ENCODE measurements around the gene GLT8D1. TPM values are rescaled to one million over a fixed set of nuclear protein-coding genes. Genes with fewer than 3 reads are reported as not detected.
A peak's percentile ranks its signal among the peaks of the same experiment; 100 is the strongest.
"Not testable (repeated sequence)": the region's sequence is repeated elsewhere in the genome, so short reads cannot be mapped to it uniquely, and the experiment has no call there.

Gene GLT8D1
- 57.9 TPM for total RNA-seq

GRCh38 chr3:52705688-52706686 lies at the start of gene GLT8D1, which contains the start of gene SPCS1:
TSS of gene GLT8D1 (minus strand) at chr3:52705791. CDS start at chr3:52700460, 5,331 bp downstream.
TSS of gene SPCS1 (plus strand) at chr3:52706106. CDS start at chr3:52706247, 141 bp downstream.
- peak; percentile 83 for DNase-seq

- DNase-seq: no peak
These were observed 48.8 kb upstream of the GLT8D1 start for GRCh38 chr3:52754373-52754772.

- DNase-seq: no peak
These were observed 46.6 kb upstream of the GLT8D1 start for GRCh38 chr3:52752045-52752660.

GRCh38 chr3:52743721-52744120 lies 38.1 kb upstream of the GLT8D1 start:
- no peak for DNase-seq

DNA sequence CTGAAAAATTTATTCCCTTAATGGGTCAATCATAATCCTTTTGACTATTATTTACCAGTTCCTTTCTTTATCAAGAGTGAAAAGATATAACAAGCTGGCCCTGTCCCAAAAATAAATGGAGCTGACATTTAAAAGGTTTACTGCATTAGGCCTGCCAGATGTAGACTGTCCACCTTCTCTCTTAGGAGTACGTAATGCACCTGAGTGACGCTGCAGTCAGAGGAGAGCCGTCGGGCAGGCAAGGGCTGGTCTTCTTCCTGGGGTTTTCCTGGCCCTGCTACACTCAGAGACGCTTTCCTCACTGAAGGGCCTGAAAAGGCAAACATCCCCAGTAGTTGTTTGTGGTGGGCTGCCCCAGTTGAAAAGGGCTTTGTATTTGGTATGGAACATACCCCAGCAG lies 37.6 kb upstream of the GLT8D1 start:
- DNase-seq: no peak

DNA sequence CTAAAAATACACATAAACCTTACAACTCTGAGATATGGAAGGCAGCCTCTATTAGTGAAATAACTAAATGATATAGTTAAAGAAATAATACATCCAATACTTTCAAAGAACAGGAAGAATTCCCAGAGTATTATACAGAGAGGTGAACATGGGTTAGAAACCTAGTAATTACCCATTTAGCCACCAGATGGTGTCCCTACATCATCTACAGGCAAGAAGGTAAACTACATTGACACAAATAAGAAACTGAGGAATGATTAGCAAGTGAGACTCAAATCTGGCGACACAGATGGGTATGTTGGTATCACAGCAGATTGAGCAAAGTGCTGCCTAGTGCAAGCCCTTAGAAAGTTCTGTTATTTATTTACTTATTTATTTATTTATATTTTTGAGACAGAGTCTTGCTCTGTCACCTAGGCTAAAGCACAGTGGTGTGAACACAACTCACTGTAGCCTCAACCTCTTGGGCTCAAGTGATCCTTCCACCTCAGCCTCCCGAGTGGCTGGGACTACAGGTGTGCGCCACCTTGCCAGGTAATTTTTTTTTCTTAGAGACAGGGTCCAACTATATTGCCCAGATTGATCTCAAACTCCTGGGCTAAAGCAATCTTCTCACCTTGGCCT lies 36.9 kb upstream of the GLT8D1 start:
- DNase-seq: no peak

- no peak for DNase-seq
These were observed 34.1 kb upstream of the GLT8D1 start for GRCh38 chr3:52739730-52740129.

DNA sequence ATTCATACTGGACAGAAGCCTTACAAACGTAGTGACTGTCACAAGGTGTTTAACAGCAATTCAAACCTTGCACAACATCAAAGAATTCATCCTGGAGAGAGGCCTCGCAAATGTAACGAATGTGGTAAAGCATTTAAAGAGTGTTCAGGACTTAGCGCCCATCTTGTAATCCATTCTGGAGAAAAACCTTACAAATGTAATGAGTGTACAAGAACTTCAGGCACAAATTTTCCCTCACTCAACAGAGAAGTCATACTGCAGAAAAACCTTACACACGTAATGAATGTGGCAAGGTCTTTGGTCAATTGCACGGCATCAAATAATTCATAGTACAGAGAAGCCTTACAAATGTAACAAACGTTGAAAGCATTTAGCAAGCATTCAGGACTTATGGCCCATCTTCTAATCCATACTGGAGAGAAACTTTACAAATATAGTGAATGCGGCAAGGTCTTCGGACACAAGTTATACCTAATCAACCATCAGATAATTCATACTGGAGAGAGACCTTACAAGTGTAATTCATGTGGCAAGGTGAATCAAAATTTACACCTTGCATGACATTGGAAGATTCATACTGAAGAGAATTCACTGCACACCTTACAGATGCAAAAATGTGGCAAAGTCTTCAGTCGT lies 27.8 kb upstream of the GLT8D1 start:
- DNase-seq: no peak

DNA sequence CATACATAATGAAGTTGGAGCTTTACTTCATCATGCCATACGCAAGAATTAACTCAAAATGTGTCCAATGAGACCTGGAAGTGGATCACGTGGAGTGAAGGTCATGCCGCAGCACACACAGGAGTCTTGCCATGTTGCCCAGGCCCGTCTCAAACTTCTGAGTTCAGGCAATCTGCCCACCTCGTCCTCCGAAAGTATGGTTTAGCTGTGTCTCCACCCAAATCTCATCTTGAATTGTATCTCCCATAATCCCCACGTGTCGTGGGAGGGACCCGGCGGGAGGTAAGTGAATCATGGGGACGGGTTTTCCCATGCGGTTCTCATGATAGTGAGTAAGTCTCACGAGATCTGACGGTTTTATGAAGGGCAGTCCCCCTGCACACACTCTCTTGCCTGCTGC lies 26.0 kb upstream of the GLT8D1 start:
- DNase-seq: no peak

GRCh38 chr3:52730681-52731080 lies 25.1 kb upstream of the GLT8D1 start:
- DNase-seq: no peak

DNA sequence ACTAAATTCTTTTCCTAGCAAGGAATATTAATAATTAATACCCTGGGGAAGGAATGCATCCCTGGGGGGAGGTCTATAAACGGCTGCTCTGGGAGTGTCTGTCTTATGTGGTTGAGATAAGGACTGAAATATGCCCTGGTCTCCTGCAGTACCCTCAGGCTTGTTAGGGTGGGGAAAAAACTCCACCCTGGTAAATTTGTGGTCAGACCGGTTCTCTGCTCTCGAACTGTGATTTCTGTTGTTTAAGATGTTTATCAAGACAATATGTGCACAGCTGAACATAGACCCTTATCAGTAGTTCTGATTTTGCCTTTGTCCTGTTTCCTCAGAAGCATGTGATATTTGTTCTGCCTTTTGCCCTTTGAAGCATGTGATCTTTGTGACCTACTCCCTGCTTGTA lies 23.2 kb upstream of the GLT8D1 start:
- not testable (repeated sequence) for DNase-seq

DNA sequence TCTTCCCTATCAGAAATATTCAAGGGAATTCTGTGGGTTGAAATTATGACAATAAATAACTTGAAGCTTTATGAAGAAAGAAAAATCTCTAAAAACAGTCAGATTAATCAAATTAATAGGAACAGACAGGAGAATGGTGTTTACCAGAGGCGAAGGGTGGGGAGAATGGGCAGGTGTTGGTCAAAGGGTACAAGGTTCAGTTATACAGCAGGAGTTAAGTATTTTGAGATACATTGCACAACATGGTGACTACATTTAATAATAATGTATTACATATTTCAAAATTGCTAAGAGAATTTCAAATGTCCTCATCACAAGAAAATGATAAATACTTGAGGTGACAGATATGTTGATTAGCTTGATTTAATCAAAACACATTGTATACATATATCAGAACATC lies 18.9 kb upstream of the GLT8D1 start:
- DNase-seq: no peak

- DNase-seq: no peak
These were observed 18.3 kb upstream of the GLT8D1 start for GRCh38 chr3:52723935-52724334.

DNA sequence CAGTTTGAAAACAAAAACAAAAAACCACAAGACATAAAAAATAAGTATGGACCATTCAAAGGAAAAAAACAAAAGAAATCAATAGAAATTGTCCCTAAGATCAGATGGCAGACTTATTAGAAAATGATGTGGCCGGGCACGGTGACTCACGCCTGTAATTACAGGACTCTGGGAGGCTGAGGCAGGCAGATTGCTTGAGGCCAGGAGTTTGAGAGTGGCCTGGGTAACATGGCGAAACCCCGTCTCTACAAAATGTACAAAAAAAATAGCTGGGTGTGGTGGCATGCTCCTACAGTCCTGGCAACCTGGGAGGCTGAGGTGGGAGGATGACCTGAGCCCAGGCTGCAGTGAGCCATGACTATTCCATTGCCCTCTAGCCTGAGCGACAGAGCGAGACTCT lies 16.9 kb upstream of the GLT8D1 start:
- DNase-seq: no peak

DNA sequence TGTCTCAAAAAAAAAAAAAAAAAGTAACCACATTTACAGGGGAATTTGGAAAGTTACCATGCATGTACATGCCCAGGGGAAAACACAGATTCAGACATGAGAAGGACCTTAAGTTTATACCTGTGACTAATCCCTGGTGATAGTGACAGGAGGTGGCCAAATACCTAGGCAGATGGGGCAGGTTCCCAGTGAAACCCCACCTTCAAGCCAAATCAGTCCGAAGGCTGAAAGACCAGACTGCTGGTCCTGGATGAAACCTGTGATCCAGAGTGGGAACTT lies 16.1 kb upstream of the GLT8D1 start:
- DNase-seq: no peak

DNA sequence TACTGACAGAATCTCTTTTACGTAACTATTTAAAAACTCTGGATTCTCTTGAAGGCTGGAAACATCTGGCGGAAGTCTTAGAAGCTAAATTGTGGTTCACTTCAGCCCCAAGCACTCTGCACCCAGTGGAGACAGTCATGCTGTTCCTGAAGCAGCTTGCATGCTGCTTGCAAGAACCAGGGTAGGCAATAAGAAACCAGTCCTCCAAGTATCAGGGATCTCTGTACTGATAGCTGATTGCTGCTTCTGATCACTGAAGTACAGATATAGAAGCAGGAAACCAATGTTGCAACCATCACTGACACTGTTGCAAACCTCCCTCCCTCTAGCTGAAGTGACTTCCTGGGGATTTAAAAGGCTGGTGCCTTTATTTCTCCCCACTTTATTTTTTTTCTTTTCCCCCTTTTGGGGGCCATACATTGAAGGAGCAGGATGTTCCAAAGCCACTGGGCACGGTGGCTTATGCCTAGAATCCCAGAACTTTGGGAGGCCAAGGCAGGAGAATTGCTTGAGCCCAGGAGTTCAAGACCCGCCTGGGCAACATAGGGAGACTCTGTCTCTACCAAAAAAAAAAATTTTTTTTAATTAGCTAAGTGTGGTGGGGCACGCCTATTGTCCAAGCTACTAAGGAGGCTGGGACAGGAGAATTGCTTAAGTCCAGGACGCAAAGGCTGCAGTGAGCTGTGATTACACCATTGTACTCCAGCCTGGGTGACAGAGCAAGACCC lies 15.6 kb upstream of the GLT8D1 start:
- no peak for DNase-seq

- no peak for DNase-seq
These were observed 14.0 kb upstream of the GLT8D1 start for GRCh38 chr3:52719618-52720017.

DNA sequence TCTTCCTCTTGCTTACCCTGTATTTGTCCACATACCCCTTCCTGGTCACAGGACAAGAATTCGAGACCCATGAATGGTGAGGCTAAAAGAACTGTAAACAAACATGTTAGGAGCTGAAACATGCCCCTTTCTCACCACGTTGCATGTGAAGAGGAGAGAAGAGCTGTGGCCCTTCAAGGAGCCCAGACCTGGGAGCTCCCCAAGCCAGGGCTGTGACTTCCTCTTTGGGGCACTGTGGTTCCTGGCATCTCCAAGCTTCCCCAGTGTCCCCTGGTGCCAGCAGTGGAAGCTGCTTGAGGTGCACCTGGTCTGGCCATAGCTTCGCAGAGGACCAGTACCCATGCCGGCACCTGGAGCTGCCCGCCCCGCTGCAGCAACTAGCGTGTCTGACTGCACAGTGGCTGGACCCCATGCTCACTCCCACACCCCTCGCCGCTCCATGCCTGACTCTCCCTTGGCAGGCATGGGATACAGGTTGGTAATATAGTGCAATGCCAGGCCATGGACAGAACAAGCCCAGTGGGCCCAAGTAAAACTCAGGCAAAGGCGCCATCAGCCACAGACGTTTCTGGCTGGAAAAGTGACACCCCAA lies 10.2 kb upstream of the GLT8D1 start:
- no peak for DNase-seq

GRCh38 chr3:52714335-52715302 lies 9.0 kb upstream of the GLT8D1 start:
- no peak for DNase-seq
